CD14-positive monocyte (primary cell): Measurements from ENCODE around the gene TOP3A. TPM values are rescaled to one million over a fixed set of nuclear protein-coding genes. Genes with fewer than 3 reads are reported as not detected.

Source experiments
- DNase-seq, 3 donors: peaks; one replicate each; pipeline ENCODE4 v3.0.0-alpha.2; 2011 to 2022
- H2AFZ ChIP-seq: 2 replicates; pipeline ENCODE4 v1.6.0; 2012; ENCODE audit warnings: mild to moderate bottlenecking, low read depth, low read length, inconsistent platforms; ENCODE audit not compliant: insufficient read depth, poor library complexity, severe bottlenecking
- H3K27ac ChIP-seq, 2 donors: 1 replicate in 1 of 2; 2 replicates in 1 of 2; pipeline ENCODE4 v1.5.1; 2012 to 2013; ENCODE audit warnings: low read length in 2 of 2, control low read depth in 1 of 2, inconsistent platforms in 1 of 2, low read depth in 1 of 2, mild to moderate bottlenecking in 1 of 2
- H3K27me3 ChIP-seq, 2 donors: one replicate each; pipeline versions ENCODE4 v1.6.0 to v1.6.1; 2011 to 2013; ENCODE audit warnings: low read length in 2 of 2; ENCODE audit not compliant: control insufficient read depth in 2 of 2, insufficient read depth in 2 of 2
- H3K36me3 ChIP-seq, 2 donors: replicated peaks in 1 of 2; 1 replicate in 1 of 2; 2 replicates in 1 of 2; pipeline versions ENCODE4 v1.5.1 to v1.6.1; 2012 to 2013; ENCODE audit warnings: low read length in 2 of 2, control low read depth in 1 of 2, inconsistent platforms in 1 of 2, mild to moderate bottlenecking in 1 of 2; ENCODE audit not compliant: insufficient read depth in 2 of 2, control insufficient read depth in 1 of 2
- H3K4me1 ChIP-seq, 2 donors: 1 replicate in 1 of 2; 2 replicates in 1 of 2; pipeline versions ENCODE4 v1.5.1 to v1.6.1; 2012 to 2013; ENCODE audit warnings: low read length in 2 of 2, control low read depth in 1 of 2, inconsistent platforms in 1 of 2, mild to moderate bottlenecking in 1 of 2, moderate library complexity in 1 of 2; ENCODE audit not compliant: insufficient read depth in 2 of 2, control insufficient read depth in 1 of 2
- H3K4me2 ChIP-seq: replicated peaks from 2 replicates; pipeline ENCODE3; 2012; ENCODE audit warnings: low read length, moderate library complexity, mild to moderate bottlenecking; ENCODE audit not compliant: poor library complexity, severe bottlenecking; ENCODE audit errors: extremely low read depth
- H3K4me3 ChIP-seq, 3 experiments: fragments of 200-600 bp in 1 of 3; sonication (generic) in 1 of 3; replicated peaks in 1 of 3; 1 replicate in 2 of 3; 2 replicates in 1 of 3; pipeline ENCODE4 v1.5.1; 2011 to 2013; ENCODE audit warnings: low read length in 3 of 3, mild to moderate bottlenecking in 3 of 3, control low read depth in 2 of 3, low read depth in 2 of 3, inconsistent platforms in 1 of 3, moderate library complexity in 1 of 3
- H3K79me2 ChIP-seq: 2 replicates; pipeline ENCODE4 v1.6.0; 2012; ENCODE audit warnings: mild to moderate bottlenecking, control low read depth, inconsistent platforms, low read length, moderate library complexity; ENCODE audit not compliant: insufficient read depth
- H3K9ac ChIP-seq: 2 replicates; pipeline ENCODE4 v1.6.0; 2017; ENCODE audit warnings: low read length, mild to moderate bottlenecking; ENCODE audit not compliant: insufficient read depth, poor library complexity, severe bottlenecking
- H3K9me3 ChIP-seq, 2 donors: replicated peaks in 1 of 2; 1 replicate in 1 of 2; 2 replicates in 1 of 2; pipeline versions ENCODE4 v1.5.1 to v1.6.1; 2012 to 2013; ENCODE audit warnings: low read length in 2 of 2, control low read depth in 1 of 2; ENCODE audit not compliant: control insufficient read depth in 1 of 2, insufficient read depth in 1 of 2
- H4K20me1 ChIP-seq: 2 replicates; pipeline ENCODE4 v1.6.0; 2012; ENCODE audit warnings: mild to moderate bottlenecking, low read length, control low read depth, moderate library complexity; ENCODE audit not compliant: insufficient read depth
- H3K27ac Mint-ChIP-seq, 7 donors: one replicate each; pipeline ENCODE4 v1.8.0; 2020; ENCODE audit warnings: mild to moderate bottlenecking in 7 of 7, mixed read lengths in 7 of 7, moderate library complexity in 6 of 7, inconsistent platforms in 2 of 7
- H3K27me3 Mint-ChIP-seq, 3 donors: one replicate each; pipeline ENCODE4 v1.8.0; 2021 to 2022; ENCODE audit warnings: low read depth in 3 of 3, mild to moderate bottlenecking in 3 of 3, mixed read lengths in 3 of 3, moderate library complexity in 3 of 3, inconsistent platforms in 1 of 3
- H3K36me3 Mint-ChIP-seq, 2 donors: one replicate each; pipeline ENCODE4 v1.8.0; 2020; ENCODE audit warnings: mixed read lengths in 2 of 2, inconsistent platforms in 1 of 2, mild to moderate bottlenecking in 1 of 2
- H3K4me1 Mint-ChIP-seq: one replicate; pipeline ENCODE4 v1.8.0; 2020; ENCODE audit warnings: mild to moderate bottlenecking, mixed read lengths
- H3K4me3 Mint-ChIP-seq, 2 donors: one replicate each; pipeline ENCODE4 v1.8.0; 2020; ENCODE audit warnings: mild to moderate bottlenecking in 2 of 2, mixed read lengths in 2 of 2, moderate library complexity in 1 of 2
- H3K9me3 Mint-ChIP-seq, 7 donors: one replicate each; pipeline ENCODE4 v1.8.0; 2020 to 2022; ENCODE audit warnings: mixed read lengths in 7 of 7, mild to moderate bottlenecking in 6 of 7, moderate library complexity in 6 of 7, inconsistent platforms in 2 of 7
- CTCF ChIP-seq: fragments of 200-600 bp; IDR thresholded peaks from one replicate; pipeline ENCODE4 v1.8.0; 2022; ENCODE audit warnings: antibody characterized with exemption, mild to moderate bottlenecking
- WGBS: methylation state at CpG from one replicate; pipeline ENCODE4 v1.1.5; 2013; ENCODE audit warnings: missing lambda C conversion rate; ENCODE audit not compliant: insufficient coverage; 5-methylcytosine and 5-hydroxymethylcytosine counted together
- intact Hi-C, 2 donors: fragments of 100-400 bp; cut with micrococcal nuclease; formaldehyde crosslinking; loops; one replicate each; pipeline versions ENCODE4 v1.15.0 to v1.15.1; 2023
- polyA plus RNA-seq, 3 donors: library from polyadenylated mRNA; depleted of rRNA in 1 of 3; unstranded in 2 of 3; stranded (reverse) in 1 of 3; fragments of 300-500 nt in 2 of 3; fragments of >200 nt in 1 of 3; fragmentation: Illumina TruSeq in 2 of 3; gene quantifications; 1 replicate in 2 of 3; 2 replicates in 1 of 3; pipeline ENCODE4 v1.2.3, GENCODE V29; 2012 to 2021

TOP3A gene
- polyA plus RNA-seq, 3 donors = 15.2 to 25.6 (median 22.3) TPM

- no peak for TF ChIP-seq CTCF
- Histone ChIP-seq H3K9me3 (no peaks in the 10 kb centered on the region), H3K79me2 (no peaks in the 10 kb centered on the region), H3K27me3 (no peaks in the 10 kb centered on the region), H3K27ac (no peak overlapping the region), H3K4me2 (no peak overlapping the region), H4K20me1 (peaks cover 75% of the 10 kb centered on the region), H2AFZ (no peak overlapping the region), H3K36me3 (peaks cover 75 to 90% of the 10 kb centered on the region in 2 donors), H3K4me1 (no peaks in the 10 kb centered on the region), H3K4me3 (no peak overlapping the region), H3K9ac (no peak overlapping the region)
- Mint-ChIP-seq H3K36me3 (peaks cover 66 to 86% of the 10 kb centered on the region in 2 donors), H3K27me3 (peaks cover 0 to 5% (median 1%) of the 10 kb centered on the region in 3 donors), H3K27ac (peak overlapping the region in 4 of 7 donors; percentile 3 to 54 (median 33)), H3K9me3 (no peaks in the 10 kb centered on the region), H3K4me1 (peaks cover 6% of the 10 kb centered on the region), H3K4me3 (peak overlapping the region in 1 of 2 donors; percentile 31)
- intact Hi-C loops = no loop called here
- WGBS = 88% methylated on average over 26 of the region's 46 CpGs
- peak in 1 of 3 donors; percentile 20 for DNase-seq
These were observed 67.7 kb downstream of the TOP3A start for GRCh38 chr17:18246880-18247612.

- Histone ChIP-seq H3K4me2 (no peak overlapping the region), H3K9ac (no peak overlapping the region), H3K79me2 (no peaks in the 10 kb centered on the region), H3K27me3 (no peaks in the 10 kb centered on the region), H3K36me3 (peaks cover 73 to 90% of the 10 kb centered on the region in 2 donors), H4K20me1 (peaks cover 67% of the 10 kb centered on the region), H2AFZ (no peak overlapping the region), H3K27ac (no peak overlapping the region), H3K4me1 (no peaks in the 10 kb centered on the region), H3K4me3 (no peak overlapping the region), H3K9me3 (no peaks in the 10 kb centered on the region)
- Mint-ChIP-seq H3K9me3 (no peaks in the 10 kb centered on the region), H3K4me1 (peaks cover 6% of the 10 kb centered on the region), H3K36me3 (peaks cover 61 to 80% of the 10 kb centered on the region in 2 donors), H3K27me3 (peaks cover 0 to 5% (median 0%) of the 10 kb centered on the region in 3 donors), H3K4me3 (no peak overlapping the region), H3K27ac (peak overlapping the region in 1 of 7 donors; percentile 41)
- intact Hi-C loops = no loop called here
- no peak for TF ChIP-seq CTCF
- DNase-seq = no peak
- 83% methylated on average over 13 of the region's 24 CpGs for WGBS
These were observed 68.6 kb downstream of the TOP3A start for GRCh38 chr17:18246109-18246725.
